ENCODE measurements around the gene UBA5.

UBA5 gene

GRCh38 chr3:132654721-132655120 is 5.4 kb upstream of the UBA5 start:
- DNase-seq: no peak

GRCh38 chr3:132655471-132655870 is 4.7 kb upstream of the UBA5 start:
- no peak for DNase-seq

GRCh38 chr3:132657869-132658747 is 2.0 kb upstream of the UBA5 start:
- no peak for DNase-seq

- DNase-seq: no peak
Observed at GRCh38 chr3:132659000-132659364, 1.1 kb upstream of the UBA5 start.

GRCh38 chr3:132659365-132660051 is 621 bp upstream of the UBA5 start, which contains the start of gene ACAD11:
ACAD11 (minus strand) TSS chr3:132659809; CDS start chr3:132659751, 58 bp downstream.
- DNase-seq: no peak

- DNase-seq: no peak
Observed at GRCh38 chr3:132660811-132661070, 612 bp downstream of the UBA5 start.

- DNase-seq: no peak
Observed at GRCh38 chr3:132661101-132661500, 972 bp downstream of the UBA5 start.

- no peak for DNase-seq
Observed at GRCh38 chr3:132662212-132662611, 2.1 kb downstream of the UBA5 start.

GRCh38 chr3:132665230-132665745 is 5.2 kb downstream of the UBA5 start:
- no peak for DNase-seq

GRCh38 chr3:132669256-132669777 is 9.2 kb downstream of the UBA5 start:
- DNase-seq: no peak

- DNase-seq: no peak
Observed at GRCh38 chr3:132675408-132675807, 15.3 kb downstream of the UBA5 start.

GRCh38 chr3:132679911-132680310 is 19.8 kb downstream of the UBA5 start:
- DNase-seq: no peak

- DNase-seq: no peak
Observed at GRCh38 chr3:132681421-132681820, 21.3 kb downstream of the UBA5 start.

GRCh38 chr3:132682201-132682600 is 22.1 kb downstream of the UBA5 start:
- DNase-seq: no peak

GRCh38 chr3:132690040-132690439 is 29.9 kb downstream of the UBA5 start:
- no peak for DNase-seq

GRCh38 chr3:132694991-132695390 is 34.9 kb downstream of the UBA5 start:
- DNase-seq: no peak

- no peak for DNase-seq
Observed at GRCh38 chr3:132695422-132695821, 35.3 kb downstream of the UBA5 start.

- DNase-seq: no peak
Observed at GRCh38 chr3:132703733-132704132, 43.6 kb downstream of the UBA5 start.

GRCh38 chr3:132709761-132710160 is 49.6 kb downstream of the UBA5 start:
- no peak for DNase-seq

GRCh38 chr3:132710311-132710710 is 50.2 kb downstream of the UBA5 start:
- no peak for DNase-seq

GRCh38 chr3:132713977-132714727 is 54.0 kb downstream of the UBA5 start:
- DNase-seq: no peak

- no peak for DNase-seq
Observed at GRCh38 chr3:132716372-132716771, 56.2 kb downstream of the UBA5 start.

GRCh38 chr3:132720228-132720627 is 60.1 kb downstream of the UBA5 start:
- DNase-seq: no peak
